HL-60 (cell line): ENCODE data around the gene DVL1.

ENCODE experiments used
- CTCF ChIP-seq: IDR thresholded peaks from one replicate; pipeline ENCODE4 v1.5.1; 2011; ENCODE audit warnings: low read length, control low read depth, inconsistent platforms; ENCODE audit not compliant: insufficient read depth
- POLR2AphosphoS5 ChIP-seq: IDR thresholded peaks from 2 replicates; pipeline ENCODE4 v1.6.1; 2012; ENCODE audit warnings: low read depth
- REST ChIP-seq: IDR thresholded peaks from 2 replicates; pipeline ENCODE4 v1.6.1; 2012; ENCODE audit warnings: low read depth; ENCODE audit not compliant: insufficient replicate concordance
- SPI1 ChIP-seq: IDR thresholded peaks from 2 replicates; pipeline ENCODE4 v1.6.1; 2012; ENCODE audit warnings: low read depth, mild to moderate bottlenecking, borderline replicate concordance

GRCh38 chr1:1342584-1343115 lies 6.6 kb downstream of the DVL1 start:
- TF ChIP-seq CTCF (no peak), POLR2AphosphoS5 (no peak), REST (no peak), SPI1 (no peak)
